Islet of Langerhans (tissue), 1 donor: ENCODE results near the gene RUNX1.

Source experiments
- FAIRE-seq: peaks from one replicate; lab custom pipeline; 2011; peaks lifted over from hg19 to GRCh38; lab: Jason Lieb, UNC

The RUNX1 gene

GRCh38 chr21:34894401-34894800 lies 154.7 kb downstream of the RUNX1 start:
- no peak for FAIRE-seq

- FAIRE-seq: peak; percentile 41
These were observed 156.9 kb downstream of the RUNX1 start for GRCh38 chr21:34892209-34892608.

- FAIRE-seq: no peak
These were observed 157.5 kb downstream of the RUNX1 start for GRCh38 chr21:34891613-34891943.

- no peak for FAIRE-seq
These were observed 158.1 kb downstream of the RUNX1 start for GRCh38 chr21:34890724-34891612.

- FAIRE-seq: no peak
These were observed 158.7 kb downstream of the RUNX1 start for GRCh38 chr21:34890470-34890723.

- no peak for FAIRE-seq
These were observed 159.2 kb downstream of the RUNX1 start for GRCh38 chr21:34889676-34890469.

GRCh38 chr21:34889320-34889675 lies 159.8 kb downstream of the RUNX1 start:
- no peak for FAIRE-seq

GRCh38 chr21:34888569-34889319 lies 160.4 kb downstream of the RUNX1 start:
- FAIRE-seq: no peak

- no peak for FAIRE-seq
These were observed 161.2 kb downstream of the RUNX1 start for GRCh38 chr21:34887725-34888568.

GRCh38 chr21:34887105-34887442 lies 162.0 kb downstream of the RUNX1 start:
- FAIRE-seq: no peak

- FAIRE-seq: no peak
These were observed 162.6 kb downstream of the RUNX1 start for GRCh38 chr21:34886240-34887104.

- FAIRE-seq: no peak
These were observed 163.4 kb downstream of the RUNX1 start for GRCh38 chr21:34885626-34886239.

GRCh38 chr21:34885125-34885524 lies 164.0 kb downstream of the RUNX1 start:
- no peak for FAIRE-seq

GRCh38 chr21:34884346-34884929 lies 164.7 kb downstream of the RUNX1 start:
- FAIRE-seq: no peak

- no peak for FAIRE-seq
These were observed 165.4 kb downstream of the RUNX1 start for GRCh38 chr21:34883491-34884271.

- FAIRE-seq: no peak
These were observed 166.4 kb downstream of the RUNX1 start for GRCh38 chr21:34882719-34883131.

GRCh38 chr21:34881839-34882371 lies 167.2 kb downstream of the RUNX1 start:
- peak; percentile 61 for FAIRE-seq

GRCh38 chr21:34881421-34881820 lies 167.7 kb downstream of the RUNX1 start:
- FAIRE-seq: no peak

GRCh38 chr21:34880401-34880800 lies 168.7 kb downstream of the RUNX1 start:
- FAIRE-seq: no peak
